NCI-H2227 (cell line): ENCODE measurements around the gene ZNF214.
A peak's percentile ranks its signal among the peaks of the same experiment; 100 is the strongest.

Source experiments
- DNase-seq: peaks from one replicate; lab custom pipeline; 2025; ENCODE audit not compliant: unreplicated experiment; lab: John Stamatoyannopoulos, UW

The ZNF214 gene

GRCh38 chr11:7020183-7020917 lies at the start of gene ZNF214, which contains the start of gene NLRP14:
TSS of gene ZNF214 (minus strand) at chr11:7020346. CDS start at chr11:7002835, 17,511 bp downstream.
TSS of gene NLRP14 (plus strand) at chr11:7020479. CDS start at chr11:7038587, 18,108 bp downstream.
- DNase-seq, result peak; percentile 95

GRCh38 chr11:7062534-7062933 lies 42.4 kb upstream of the ZNF214 start:
- DNase-seq, result no peak

- no peak for DNase-seq
Observed at GRCh38 chr11:7060868-7061267, 40.7 kb upstream of the ZNF214 start.

- no peak for DNase-seq
Observed at GRCh38 chr11:7057641-7058040, 37.5 kb upstream of the ZNF214 start.

GRCh38 chr11:7056828-7057513 lies 36.8 kb upstream of the ZNF214 start:
- DNase-seq, result no peak

- DNase-seq, result no peak
Observed at GRCh38 chr11:7050191-7050590, 30.0 kb upstream of the ZNF214 start.

- no peak for DNase-seq
Observed at GRCh38 chr11:7046474-7047175, 26.5 kb upstream of the ZNF214 start.

- DNase-seq, result no peak
Observed at GRCh38 chr11:7034019-7034418, 13.9 kb upstream of the ZNF214 start.

GRCh38 chr11:7032692-7033091 lies 12.5 kb upstream of the ZNF214 start:
- DNase-seq, result no peak

- no peak for DNase-seq
Observed at GRCh38 chr11:7031471-7031871, 11.3 kb upstream of the ZNF214 start.

- no peak for DNase-seq
Observed at GRCh38 chr11:7030836-7031235, 10.7 kb upstream of the ZNF214 start.

- no peak for DNase-seq
Observed at GRCh38 chr11:7028141-7028540, 8.0 kb upstream of the ZNF214 start.

- DNase-seq, result peak; percentile 9
Observed at GRCh38 chr11:7021318-7021717, 1.2 kb upstream of the ZNF214 start.

GRCh38 chr11:7019500-7020182 lies 505 bp downstream of the ZNF214 start:
- DNase-seq, result peak; percentile 70

GRCh38 chr11:7016011-7016410 lies 4.1 kb downstream of the ZNF214 start:
- no peak for DNase-seq

GRCh38 chr11:7014118-7014517 lies 6.0 kb downstream of the ZNF214 start:
- DNase-seq, result no peak

- DNase-seq, result no peak
Observed at GRCh38 chr11:7004482-7004881, 15.7 kb downstream of the ZNF214 start.

- DNase-seq, result no peak
Observed at GRCh38 chr11:6995703-6996102, 24.4 kb downstream of the ZNF214 start.

- no peak for DNase-seq
Observed at GRCh38 chr11:6992457-6993417, 27.4 kb downstream of the ZNF214 start.

GRCh38 chr11:6992026-6992425 lies 28.1 kb downstream of the ZNF214 start:
- DNase-seq, result no peak
